Left colon (tissue), 2 donors: ENCODE measurements around the gene LCE1B. TPM values are rescaled to one million over a fixed set of nuclear protein-coding genes. Genes with fewer than 3 reads are reported as not detected.

ENCODE experiments used
- ATAC-seq: fragments of 200-7000 bp; cut with Tn5 transposase; one replicate; pipeline ENCODE4 v1.9.1; 2020; ENCODE audit warnings: mild to moderate bottlenecking, moderate library complexity
- DNase-seq, 2 donors: peaks; one replicate each; pipeline ENCODE4 v3.0.0-alpha.2; 2020
- intact Hi-C, 2 donors: fragments of 100-400 bp; cut with DNase I in 1 of 2; cut with micrococcal nuclease in 1 of 2; formaldehyde crosslinking; loops; one replicate each; pipeline versions ENCODE4 v1.11.2 to v1.14.0; 2022; cut with DNase I, micrococcal nuclease
- total RNA-seq, 2 donors: library from RNA; stranded (reverse); fragmentation: NEBNext Ultra II Directional; extraction: Animal tissue kit (Norgen Biotek cat#: 25700); gene quantifications; one replicate each; pipeline ENCODE4 v1.2.1, GENCODE V29; 2021
- donor health status: DM: no; HTN: no; CAD: no.
- donor health status: DM: yes; HTN: yes; CAD: no.

The LCE1B gene
- total RNA-seq, 2 donors from 2014 or later = not detected

DNA sequence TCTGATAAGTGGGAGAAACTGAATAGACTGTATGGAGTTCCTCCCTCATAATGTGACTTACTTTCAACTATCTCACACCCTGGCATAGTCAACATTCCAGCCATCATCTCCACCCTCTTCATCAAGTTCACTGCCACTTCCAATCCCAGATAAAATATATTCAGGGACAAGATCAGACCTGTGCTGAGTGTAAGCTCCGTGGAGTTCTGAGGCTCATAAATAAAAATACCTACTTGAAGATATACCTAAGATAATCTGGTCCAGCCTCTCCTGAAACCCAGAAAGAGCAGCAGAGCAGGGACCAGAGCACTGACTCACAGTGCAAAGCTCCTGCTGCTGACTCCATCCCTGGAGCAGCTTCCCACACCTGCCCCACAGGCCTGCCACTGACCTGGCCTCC, 46.3 kb downstream of the LCE1B start:
- intact Hi-C loops = no loop called here
- no peak for DNase-seq
- ATAC-seq = no peak

DNA sequence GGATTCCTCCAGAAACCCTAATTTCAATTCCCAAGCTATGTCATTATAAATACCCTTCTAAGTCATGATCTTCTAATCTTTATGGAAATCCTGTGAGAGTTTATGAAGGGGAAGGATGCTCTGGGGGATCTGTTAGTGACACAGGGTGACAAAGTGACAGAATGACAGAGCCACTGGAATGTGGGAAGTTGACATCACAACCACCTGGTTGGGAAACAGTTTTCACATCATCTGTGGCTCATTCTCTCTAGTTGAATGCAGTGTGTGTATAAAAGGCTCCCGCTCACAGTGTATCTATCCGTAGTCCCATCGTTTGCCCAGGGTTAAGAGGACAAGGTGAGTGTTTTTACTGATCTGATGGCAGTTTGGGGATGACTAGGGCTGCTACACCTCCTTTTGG, 47.9 kb downstream of the LCE1B start, which contains the start of gene LCE7A:
Gene LCE7A, plus strand, starts transcription at position 301 of the 400 bp plus-strand sequence. CDS start 702 bp downstream, outside the sequence.
- ATAC-seq (no peak), DNase-seq (no peak)
- intact Hi-C loops = loop anchor here in 1 of 2 donors (10.0 kb wide), 1 partner anchor 365 kb away; no protein-coding TSS in a partner anchor

DNA sequence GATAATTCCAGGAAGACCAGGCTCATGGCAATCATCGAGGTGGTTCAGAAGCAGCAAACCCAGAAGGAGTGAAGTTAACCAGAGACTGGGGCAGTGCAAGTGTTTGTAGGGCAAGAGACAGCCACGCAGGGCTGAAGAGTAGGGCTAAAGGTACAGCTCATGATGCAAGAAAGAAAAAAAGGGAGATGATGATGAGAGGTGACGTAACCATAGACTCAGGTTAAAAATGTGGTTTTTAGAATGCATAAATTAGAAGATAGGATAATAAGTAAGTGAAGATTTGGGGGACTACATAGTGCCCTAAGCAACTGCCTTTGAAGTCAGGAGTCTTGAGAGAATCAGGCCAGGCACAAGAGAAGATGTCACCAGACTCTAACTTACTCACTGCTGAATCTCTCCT, 48.4 kb downstream of the LCE1B start:
- intact Hi-C loops = loop anchor here in 1 of 2 donors (10.0 kb wide), 1 partner anchor 365 kb away; no protein-coding TSS in a partner anchor
- DNase-seq (no peak), ATAC-seq (no peak)

DNA sequence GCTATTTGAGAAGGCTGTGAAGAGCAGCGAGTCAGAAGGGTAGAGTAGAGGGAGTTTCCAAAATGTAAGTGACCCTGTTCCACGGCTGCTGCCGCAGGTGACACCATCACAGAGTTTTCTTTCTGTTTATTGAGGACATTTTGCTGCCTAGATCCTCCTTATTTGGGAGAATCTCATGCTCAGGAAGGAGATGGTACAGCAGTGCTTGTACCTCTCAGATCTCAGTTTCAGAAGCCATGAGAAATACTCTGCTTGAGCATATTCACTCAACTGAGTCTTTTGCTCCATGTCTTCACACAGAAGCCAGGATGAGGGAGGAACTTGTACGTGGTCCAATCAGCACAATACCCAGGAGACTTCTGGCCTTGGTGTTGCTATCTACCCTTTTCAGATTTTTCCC, 49.6 kb downstream of the LCE1B start:
- DNase-seq = no peak
- ATAC-seq = no peak
- intact Hi-C loops = loop anchor here in 1 of 2 donors (10.0 kb wide), 1 partner anchor 363 kb away; no protein-coding TSS in a partner anchor

Other genes with a start within 250 kb of the LCE1B start
- gene LCE3E, start 245.2 kb upstream of the LCE1B start, total RNA-seq = not detected
- not detected for gene LCE3D, start 231.5 kb upstream of the LCE1B start, total RNA-seq
- gene LCE3C, start 211.7 kb upstream of the LCE1B start, total RNA-seq = not detected
- gene LCE3B, start 198.2 kb upstream of the LCE1B start, total RNA-seq = not detected
- not detected for gene LCE3A, start 188.9 kb upstream of the LCE1B start, total RNA-seq
- not detected for gene LCE2D, start 148.6 kb upstream of the LCE1B start, total RNA-seq
- not detected for gene LCE2C, start 136.7 kb upstream of the LCE1B start, total RNA-seq
- not detected for gene LCE2B, start 125.8 kb upstream of the LCE1B start, total RNA-seq
- gene LCE2A, start 113.6 kb upstream of the LCE1B start, total RNA-seq = not detected
- gene LCE4A, start 103.8 kb upstream of the LCE1B start, total RNA-seq = not detected
- gene KPRP, start 53.9 kb upstream of the LCE1B start, total RNA-seq = not detected
- not detected for gene LCE1F, start 36.8 kb upstream of the LCE1B start, total RNA-seq
- gene LCE1E, start 25.7 kb upstream of the LCE1B start, total RNA-seq = not detected
- not detected for gene LCE1D, start 15.2 kb upstream of the LCE1B start, total RNA-seq
- not detected for gene LCE1C, start 5.3 kb upstream of the LCE1B start, total RNA-seq
- not detected for gene LCE1A, start 15.5 kb downstream of the LCE1B start, total RNA-seq
- gene LCE6A, start 30.9 kb downstream of the LCE1B start, total RNA-seq = not detected
- not detected for gene LCE7A, start 48.0 kb downstream of the LCE1B start, total RNA-seq
- not detected for gene SMCP, start 66.4 kb downstream of the LCE1B start, total RNA-seq
- not detected for gene IVL, start 96.6 kb downstream of the LCE1B start, total RNA-seq
- not detected for gene SPRR5, start 135.2 kb downstream of the LCE1B start, total RNA-seq
- gene SPRR4, start 158.7 kb downstream of the LCE1B start, total RNA-seq = not detected
- gene SPRR1A, start 172.1 kb downstream of the LCE1B start, total RNA-seq = not detected
- gene SPRR3, start 189.8 kb downstream of the LCE1B start, total RNA-seq = not detected
- not detected for gene SPRR1B, start 219.2 kb downstream of the LCE1B start, total RNA-seq
- not detected for gene SPRR2D, start 229.1 kb downstream of the LCE1B start, total RNA-seq
- gene SPRR2A, start 245.5 kb downstream of the LCE1B start, total RNA-seq = not detected